Astrocyte (in vitro differentiated cells and primary cell): ENCODE data around the gene B4GALT5. TPM values are rescaled to one million over a fixed set of nuclear protein-coding genes. Genes with fewer than 3 reads are reported as not detected.

ENCODE experiments used
- DNase-seq: peaks from one replicate; pipeline ENCODE4 v3.0.0-alpha.2; 2010; ENCODE audit warnings: low read depth
- FAIRE-seq: peaks from 2 replicates; lab custom pipeline; 2011; peaks lifted over from hg19 to GRCh38; lab: Jason Lieb, UNC
- H2AFZ ChIP-seq: 2 replicates; pipeline ENCODE4 v1.6.0; 2012; ENCODE audit warnings: low read depth, low read length, inconsistent platforms
- H3K27ac ChIP-seq: 2 replicates; pipeline ENCODE4 v1.5.1; 2011; ENCODE audit warnings: low read depth, low read length, inconsistent platforms
- H3K27me3 ChIP-seq: 2 replicates; pipeline ENCODE4 v1.6.0; 2011; ENCODE audit warnings: low read length, inconsistent platforms; ENCODE audit not compliant: insufficient read depth
- H3K36me3 ChIP-seq: 2 replicates; pipeline ENCODE4 v1.5.1; 2011; ENCODE audit warnings: low read length, inconsistent platforms; ENCODE audit not compliant: insufficient read depth
- H3K4me1 ChIP-seq: 2 replicates; pipeline ENCODE4 v1.5.1; 2011; ENCODE audit warnings: low read length, inconsistent platforms; ENCODE audit not compliant: insufficient read depth
- H3K4me2 ChIP-seq: 2 replicates; pipeline ENCODE4 v1.6.0; 2012; ENCODE audit warnings: low read length, inconsistent platforms
- H3K4me3 ChIP-seq: 2 replicates; pipeline ENCODE4 v1.5.1; 2011; ENCODE audit warnings: low read depth, mild to moderate bottlenecking, low read length, inconsistent platforms; ENCODE audit not compliant: insufficient read depth
- H3K79me2 ChIP-seq: 2 replicates; pipeline ENCODE4 v1.6.0; 2012; ENCODE audit warnings: mild to moderate bottlenecking, low read length, inconsistent platforms; ENCODE audit not compliant: insufficient read depth
- H3K9ac ChIP-seq: 2 replicates; pipeline ENCODE4 v1.6.0; 2012; ENCODE audit warnings: mild to moderate bottlenecking, low read length, inconsistent platforms
- H3K9me3 ChIP-seq: 2 replicates; pipeline ENCODE4 v1.5.1; 2012; ENCODE audit warnings: low read depth, mild to moderate bottlenecking, low read length, inconsistent platforms; ENCODE audit not compliant: insufficient read depth
- H4K20me1 ChIP-seq: 2 replicates; pipeline ENCODE4 v1.6.0; 2012; ENCODE audit warnings: low read length, inconsistent platforms; ENCODE audit not compliant: insufficient read depth
- H3K27ac Mint-ChIP-seq: one replicate; pipeline ENCODE4 v1.8.0; 2021; ENCODE audit warnings: mild to moderate bottlenecking, mixed read lengths; ENCODE audit not compliant: unreplicated experiment
- H3K27me3 Mint-ChIP-seq: one replicate; pipeline ENCODE4 v1.8.0; 2021; ENCODE audit warnings: low read depth, mixed read lengths; ENCODE audit not compliant: unreplicated experiment
- H3K36me3 Mint-ChIP-seq: one replicate; pipeline ENCODE4 v1.8.0; 2021; ENCODE audit warnings: low read depth, mixed read lengths; ENCODE audit not compliant: unreplicated experiment
- H3K4me1 Mint-ChIP-seq: one replicate; pipeline ENCODE4 v1.8.0; 2021; ENCODE audit warnings: low read depth, mixed read lengths; ENCODE audit not compliant: unreplicated experiment
- H3K4me3 Mint-ChIP-seq: one replicate; pipeline ENCODE4 v1.8.0; 2021; ENCODE audit warnings: mild to moderate bottlenecking, moderate library complexity, mixed read lengths; ENCODE audit not compliant: unreplicated experiment
- H3K9me3 Mint-ChIP-seq: one replicate; pipeline ENCODE4 v1.8.0; 2021; ENCODE audit warnings: mild to moderate bottlenecking, mixed read lengths; ENCODE audit not compliant: unreplicated experiment
- EZH2 ChIP-seq: IDR thresholded peaks from 2 replicates; pipeline ENCODE4 v1.6.1; 2012; ENCODE audit warnings: mild to moderate bottlenecking, low read length, inconsistent platforms; ENCODE audit not compliant: insufficient read depth
- total RNA-seq: library from RNA; stranded (reverse); gene quantifications from 2 replicates; pipeline ENCODE4 v1.2.1, GENCODE V29; 2021
- TF ChIP-seq, protein P1 (sequence below): IDR thresholded peaks from 2 replicates; pipeline ENCODE4 v1.5.1; 2011; ENCODE audit warnings: low read depth, mild to moderate bottlenecking, inconsistent platforms, low read length, moderate library complexity; ENCODE audit not compliant: insufficient read depth

B4GALT5 gene
- total RNA-seq, 1 donor from 2014 or later, result 41.9 TPM

DNA sequence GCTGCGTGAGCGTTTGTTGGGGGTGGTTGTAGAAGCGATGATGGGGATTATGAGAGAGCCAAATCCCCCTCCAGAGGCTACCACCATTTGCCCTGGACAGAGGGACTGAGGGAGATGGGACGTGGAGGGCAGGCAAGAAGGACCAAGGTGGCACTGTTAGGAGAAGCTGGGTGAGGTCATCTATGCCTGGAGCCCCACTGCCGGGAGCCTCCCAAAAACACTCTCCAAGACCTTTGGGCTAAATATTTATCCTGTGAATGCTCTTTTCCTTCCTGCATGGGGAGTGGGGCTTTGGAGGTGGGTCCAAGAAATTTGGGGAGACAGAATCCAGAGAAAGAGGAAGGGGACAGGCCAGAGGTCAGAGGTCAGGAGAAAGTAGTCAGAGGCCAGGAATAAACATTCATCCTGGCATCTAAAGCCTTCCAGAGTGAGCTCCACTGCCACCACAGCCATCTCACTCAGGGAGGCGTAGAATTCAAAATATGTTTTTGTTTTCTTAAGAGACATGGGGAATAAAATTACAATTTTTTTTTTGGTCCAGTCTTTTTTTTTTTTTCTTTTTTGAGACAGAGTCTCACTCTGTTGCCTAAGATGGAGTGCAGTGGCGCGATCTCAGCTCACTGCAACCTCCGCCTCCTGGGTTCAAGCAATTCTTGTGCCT, 128.0 kb downstream of the B4GALT5 start:
- H3K27me3 Mint-ChIP-seq, result peaks cover 39% of the 10 kb centered on the region
- FAIRE-seq (no peak), DNase-seq (no peak)
- TF ChIP-seq EZH2, result no peak
- TF ChIP-seq, protein P1, sequence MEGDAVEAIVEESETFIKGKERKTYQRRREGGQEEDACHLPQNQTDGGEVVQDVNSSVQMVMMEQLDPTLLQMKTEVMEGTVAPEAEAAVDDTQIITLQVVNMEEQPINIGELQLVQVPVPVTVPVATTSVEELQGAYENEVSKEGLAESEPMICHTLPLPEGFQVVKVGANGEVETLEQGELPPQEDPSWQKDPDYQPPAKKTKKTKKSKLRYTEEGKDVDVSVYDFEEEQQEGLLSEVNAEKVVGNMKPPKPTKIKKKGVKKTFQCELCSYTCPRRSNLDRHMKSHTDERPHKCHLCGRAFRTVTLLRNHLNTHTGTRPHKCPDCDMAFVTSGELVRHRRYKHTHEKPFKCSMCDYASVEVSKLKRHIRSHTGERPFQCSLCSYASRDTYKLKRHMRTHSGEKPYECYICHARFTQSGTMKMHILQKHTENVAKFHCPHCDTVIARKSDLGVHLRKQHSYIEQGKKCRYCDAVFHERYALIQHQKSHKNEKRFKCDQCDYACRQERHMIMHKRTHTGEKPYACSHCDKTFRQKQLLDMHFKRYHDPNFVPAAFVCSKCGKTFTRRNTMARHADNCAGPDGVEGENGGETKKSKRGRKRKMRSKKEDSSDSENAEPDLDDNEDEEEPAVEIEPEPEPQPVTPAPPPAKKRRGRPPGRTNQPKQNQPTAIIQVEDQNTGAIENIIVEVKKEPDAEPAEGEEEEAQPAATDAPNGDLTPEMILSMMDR, result no peak
- no peaks in the 10 kb centered on the region for H3K36me3 Mint-ChIP-seq
- peaks cover 8% of the 10 kb centered on the region for H3K9me3 ChIP-seq
- no peaks in the 10 kb centered on the region for H3K36me3 ChIP-seq
- no peak overlapping the region for H3K9ac ChIP-seq
- H3K4me1 ChIP-seq, result peaks cover 13% of the 10 kb centered on the region
- H3K4me3 Mint-ChIP-seq, result no peak overlapping the region
- no peak overlapping the region for H2AFZ ChIP-seq
- H3K9me3 Mint-ChIP-seq, result peaks cover 2% of the 10 kb centered on the region
- no peak overlapping the region for H3K27ac ChIP-seq
- no peak overlapping the region for H3K4me2 ChIP-seq
- H3K27ac Mint-ChIP-seq, result no peak overlapping the region
- no peaks in the 10 kb centered on the region for H3K79me2 ChIP-seq
- H3K4me3 ChIP-seq, result no peak overlapping the region
- H4K20me1 ChIP-seq, result no peaks in the 10 kb centered on the region
- no peaks in the 10 kb centered on the region for H3K4me1 Mint-ChIP-seq
- H3K27me3 ChIP-seq, result peaks cover 6% of the 10 kb centered on the region

GRCh38 chr20:49584418-49585382, 129.0 kb downstream of the B4GALT5 start:
- Histone ChIP-seq H3K9me3 (peaks cover 8% of the 10 kb centered on the region), H2AFZ (no peak overlapping the region), H3K4me3 (no peak overlapping the region), H3K36me3 (no peaks in the 10 kb centered on the region), H3K9ac (no peak overlapping the region), H3K4me2 (no peak overlapping the region), H3K4me1 (peaks cover 22% of the 10 kb centered on the region), H3K27ac (no peak overlapping the region), H3K27me3 (peaks cover 6% of the 10 kb centered on the region), H3K79me2 (no peaks in the 10 kb centered on the region), H4K20me1 (no peaks in the 10 kb centered on the region)
- Mint-ChIP-seq H3K27ac (no peak overlapping the region), H3K4me1 (no peaks in the 10 kb centered on the region), H3K27me3 (peaks cover 37% of the 10 kb centered on the region), H3K9me3 (no peaks in the 10 kb centered on the region), H3K36me3 (no peaks in the 10 kb centered on the region), H3K4me3 (no peak overlapping the region)
- TF ChIP-seq, protein P1, result no peak
- no peak for TF ChIP-seq EZH2
- DNase-seq, result no peak
- no peak for FAIRE-seq
